BLaER1 treated with 17β-estradiol and CSF1 and Interleukin-3, amounts not matched to agents 10 nM and 100 nM (cell line): ENCODE data around the gene MAN1C1.

Experiments used
- H3K27ac ChIP-seq, 11 experiments: shearing (Covaris generic); formaldehyde crosslinking; 2 replicates each; pipeline ENCODE4 v1.8.1; 2022
- H3K27me3 ChIP-seq, 11 experiments: shearing (Covaris generic); formaldehyde crosslinking; 2 replicates each; pipeline ENCODE4 v1.8.1; 2022
- H3K36me3 ChIP-seq, 11 experiments: shearing (Covaris generic); formaldehyde crosslinking; 2 replicates each; pipeline ENCODE4 v1.8.1; 2022
- H3K4me1 ChIP-seq, 10 experiments: shearing (Covaris generic); formaldehyde crosslinking; 2 replicates each; pipeline ENCODE4 v1.8.1; 2022
- H3K4me2 ChIP-seq, 11 experiments: shearing (Covaris generic); formaldehyde crosslinking; 2 replicates each; pipeline ENCODE4 v1.8.1; 2022
- H3K4me3 ChIP-seq, 10 experiments: shearing (Covaris generic); formaldehyde crosslinking; 2 replicates each; pipeline ENCODE4 v1.8.1; 2022
- H3K9ac ChIP-seq, 11 experiments: shearing (Covaris generic); formaldehyde crosslinking; 2 replicates each; pipeline ENCODE4 v1.8.1; 2022
- H3K9me3 ChIP-seq, 11 experiments: shearing (Covaris generic); formaldehyde crosslinking; replicated peaks in 1 of 11; 2 replicates each; pipeline ENCODE4 v1.8.1; 2022
- H4K20me1 ChIP-seq, 11 experiments: shearing (Covaris generic); formaldehyde crosslinking; 2 replicates each; pipeline ENCODE4 v1.8.1; 2022
- Cebpa-rat ChIP-seq, 11 experiments: shearing (Covaris generic); IDR thresholded peaks; 2 replicates each; pipeline ENCODE4 v1.8.1; 2022

The MAN1C1 gene

DNA sequence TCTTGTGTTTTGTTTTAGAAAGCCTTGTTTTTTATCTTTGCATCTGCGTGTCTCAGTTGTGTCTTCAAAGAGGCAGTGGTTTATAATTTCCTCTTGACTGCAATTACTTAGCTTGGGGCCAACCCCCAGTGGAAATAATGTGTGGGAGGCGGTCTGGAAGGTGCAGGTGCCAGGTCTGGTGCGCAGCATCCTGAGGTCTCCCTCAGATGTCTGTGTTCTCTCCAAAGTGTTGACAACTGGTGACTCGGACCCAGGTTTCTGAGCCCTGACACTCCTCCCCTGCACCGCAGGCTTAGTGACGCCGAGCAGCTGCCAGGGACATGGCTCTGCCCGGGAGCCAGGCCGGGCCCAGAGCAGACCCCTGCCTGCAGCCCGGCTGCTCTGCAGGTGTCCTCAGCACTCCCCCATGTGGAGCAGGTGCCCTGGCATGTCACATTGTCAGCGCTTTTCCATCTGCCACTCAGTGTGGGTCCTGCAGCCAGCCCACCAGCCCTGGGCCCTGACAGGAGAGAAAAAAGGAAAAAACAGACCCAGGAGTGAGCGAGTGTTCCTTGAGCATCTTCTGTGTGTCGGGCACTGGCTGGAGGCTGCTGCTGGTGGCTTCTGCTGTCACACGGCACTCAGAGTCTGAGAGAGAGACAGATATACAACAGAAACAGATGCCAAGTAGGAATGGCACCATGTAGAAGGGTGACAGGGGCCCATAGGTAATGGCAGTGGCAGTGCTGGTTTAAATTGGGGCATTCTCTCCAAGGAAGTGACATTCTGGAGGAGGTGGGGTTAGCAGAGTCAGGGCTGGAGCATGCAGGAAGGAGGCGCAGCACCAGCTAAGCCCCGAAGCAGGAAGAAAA lies 158.6 kb downstream of the MAN1C1 start:
- Histone ChIP-seq H3K4me2 (peak overlapping the region; percentile 66 to 82 (median 75)), H3K27me3 (peaks cover 0 to 55% (median 0%) of the 10 kb centered on the region in 11 experiments; a peak in 7 of 22 replicates), H3K9me3 (no peaks in the 10 kb centered on the region), H3K9ac (peak overlapping the region in 4 of 11 experiments; percentile 1 to 41 (median 36); a peak in 5 of 22 replicates), H3K4me3 (0 out of 20 replicates have a peak overlapping the region, but pooled peaks of 1 of the 10 experiments have one; percentile 16), H3K27ac (peak overlapping the region in 4 of 11 experiments; percentile 26 to 46 (median 32); a peak in 5 of 22 replicates), H3K36me3 (no peaks in the 10 kb centered on the region), H4K20me1 (peaks cover 0 to 35% (median 0%) of the 10 kb centered on the region in 11 experiments; a peak in 7 of 22 replicates), H3K4me1 (peaks cover 41 to 76% (median 63%) of the 10 kb centered on the region in 10 experiments)
- no peak for TF ChIP-seq Cebpa-rat (IDR thresholded peaks at IDR 0.05)

DNA sequence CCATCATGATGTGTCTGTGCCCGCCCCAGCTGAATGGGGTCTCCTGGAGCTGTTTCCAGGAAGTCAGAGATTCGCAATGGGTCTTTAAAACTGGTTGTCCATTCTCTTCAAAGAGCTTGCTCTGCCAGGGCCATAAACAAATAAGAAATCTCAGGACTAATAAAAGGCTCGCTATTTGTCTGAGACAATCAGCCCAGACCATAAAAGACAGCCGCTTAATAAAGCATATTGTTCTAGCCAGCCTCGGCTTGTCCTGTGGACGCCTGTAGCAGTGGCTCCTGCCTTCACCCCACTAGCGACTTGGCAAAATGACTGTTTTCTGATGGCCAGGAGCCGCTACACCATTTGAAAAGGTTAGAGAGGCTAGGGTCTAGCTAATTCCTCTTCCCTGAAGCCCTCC lies 162.8 kb downstream of the MAN1C1 start:
- Histone ChIP-seq H3K36me3 (no peaks in the 10 kb centered on the region), H3K4me3 (no peak overlapping the region), H3K27ac (no peak overlapping the region), H3K9ac (no peak overlapping the region), H3K4me2 (no peak overlapping the region), H3K9me3 (no peaks in the 10 kb centered on the region), H4K20me1 (peaks cover 0 to 11% (median 0%) of the 10 kb centered on the region in 11 experiments; a peak in 5 of 22 replicates), H3K4me1 (peaks cover 17 to 34% (median 26%) of the 10 kb centered on the region in 10 experiments), H3K27me3 (peaks cover 0 to 16% (median 0%) of the 10 kb centered on the region in 11 experiments; a peak in 5 of 22 replicates)
- TF ChIP-seq Cebpa-rat (IDR thresholded peaks at IDR 0.05) = no peak

DNA sequence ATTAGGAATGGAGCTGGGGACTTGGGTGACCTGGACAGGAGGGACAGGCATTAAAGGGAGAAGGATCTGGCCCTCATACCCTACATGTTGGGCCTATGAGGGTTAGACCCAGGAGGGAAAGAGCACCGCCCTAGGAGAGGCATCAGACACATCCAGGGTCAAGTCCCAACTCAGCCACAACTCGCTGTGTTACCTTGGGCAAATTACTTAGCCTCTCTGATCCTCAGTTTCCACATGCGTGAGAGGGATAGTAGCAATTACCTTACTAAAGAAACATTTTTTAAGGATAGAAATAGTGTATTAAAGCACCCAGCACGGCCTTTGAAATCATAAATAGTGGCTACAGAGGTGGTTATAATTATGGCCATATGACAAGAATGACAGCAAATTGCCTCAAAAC lies 163.3 kb downstream of the MAN1C1 start:
- Histone ChIP-seq H4K20me1 (peaks cover 0 to 8% (median 0%) of the 10 kb centered on the region in 11 experiments; a peak in 5 of 22 replicates), H3K27me3 (peaks cover 0 to 11% (median 0%) of the 10 kb centered on the region in 11 experiments; a peak in 4 of 22 replicates), H3K9me3 (no peaks in the 10 kb centered on the region), H3K36me3 (no peaks in the 10 kb centered on the region), H3K27ac (no peak overlapping the region), H3K4me2 (no peak overlapping the region), H3K9ac (no peak overlapping the region), H3K4me3 (no peak overlapping the region), H3K4me1 (peaks cover 12 to 29% (median 21%) of the 10 kb centered on the region in 10 experiments)
- TF ChIP-seq Cebpa-rat (IDR thresholded peaks at IDR 0.05) = no peak

DNA sequence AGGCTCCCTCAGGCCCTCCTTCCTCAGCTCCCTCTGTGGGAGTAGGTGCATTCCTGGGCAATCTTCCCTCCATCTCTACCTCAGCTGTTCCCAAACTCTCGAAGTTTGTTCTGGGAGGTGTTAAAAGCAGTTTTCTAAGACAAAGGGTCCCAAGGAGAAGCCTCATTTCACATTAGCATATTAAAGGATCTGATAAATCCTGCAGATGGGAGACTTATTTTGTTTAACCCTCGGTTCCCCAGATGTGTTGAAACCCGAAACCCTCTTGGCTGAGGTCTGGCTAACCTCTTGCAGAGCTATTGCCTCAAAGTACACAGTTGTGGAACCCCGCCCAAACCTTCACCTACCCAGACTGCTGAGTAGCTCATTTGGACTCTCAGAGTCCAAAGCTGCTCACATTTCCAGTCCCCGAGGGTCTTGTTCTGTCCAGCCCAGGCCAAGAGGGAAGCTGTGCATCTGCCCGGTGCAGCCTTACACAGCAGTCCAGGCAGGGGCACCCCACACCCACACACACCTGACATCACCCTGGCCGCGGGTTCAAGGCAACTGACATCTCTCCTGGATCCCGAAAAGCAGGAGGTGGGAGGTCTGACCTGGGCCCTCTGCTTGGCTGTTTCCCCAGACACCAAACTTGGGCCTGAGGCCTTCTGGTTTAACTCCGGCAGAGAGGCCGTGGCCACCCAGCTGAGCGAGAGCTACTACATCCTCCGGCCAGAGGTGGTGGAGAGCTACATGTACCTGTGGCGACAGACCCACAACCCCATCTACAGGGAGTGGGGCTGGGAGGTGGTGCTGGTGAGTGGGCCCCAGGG lies 163.9 kb downstream of the MAN1C1 start:
- H3K27ac ChIP-seq = no peak overlapping the region
- H3K9ac ChIP-seq = no peak overlapping the region
- TF ChIP-seq Cebpa-rat (IDR thresholded peaks at IDR 0.05) = no peak
- H3K36me3 ChIP-seq = no peaks in the 10 kb centered on the region
- H3K4me1 ChIP-seq = peaks cover 8 to 22% (median 14%) of the 10 kb centered on the region in 10 experiments
- no peaks in the 10 kb centered on the region for H3K9me3 ChIP-seq
- peaks cover 0 to 5% (median 0%) of the 10 kb centered on the region in 11 experiments; a peak in 4 of 22 replicates for H3K27me3 ChIP-seq
- H4K20me1 ChIP-seq = peaks cover 0 to 4% (median 0%) of the 10 kb centered on the region in 11 experiments; a peak in 2 of 22 replicates
- H3K4me2 ChIP-seq = no peak overlapping the region
- no peak overlapping the region for H3K4me3 ChIP-seq

DNA sequence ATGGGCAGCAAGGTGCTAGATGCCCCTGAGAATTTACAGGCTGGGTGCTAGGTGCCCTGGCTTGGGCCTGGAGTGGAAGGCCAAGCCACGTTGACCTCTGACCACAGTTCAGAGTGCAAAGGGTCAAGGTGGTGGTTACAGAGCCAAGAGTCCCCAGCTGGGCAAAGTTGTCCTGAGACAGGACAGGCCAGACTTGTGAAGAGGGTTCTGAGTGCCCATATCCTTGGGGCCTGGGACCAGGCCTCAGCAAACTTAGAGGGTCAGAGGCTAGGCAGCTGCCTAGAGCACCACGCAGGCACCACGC lies 164.5 kb downstream of the MAN1C1 start:
- Histone ChIP-seq H3K9ac (no peak overlapping the region), H3K27ac (no peak overlapping the region), H3K4me3 (no peak overlapping the region), H3K4me1 (peaks cover 4 to 17% (median 9%) of the 10 kb centered on the region in 10 experiments; a peak in 18 of 20 replicates), H4K20me1 (peaks cover 0 to 4% (median 0%) of the 10 kb centered on the region in 11 experiments; a peak in 1 of 22 replicates), H3K9me3 (no peaks in the 10 kb centered on the region), H3K27me3 (no peaks in the 10 kb centered on the region), H3K4me2 (no peak overlapping the region), H3K36me3 (no peaks in the 10 kb centered on the region)
- TF ChIP-seq Cebpa-rat (IDR thresholded peaks at IDR 0.05) = no peak

DNA sequence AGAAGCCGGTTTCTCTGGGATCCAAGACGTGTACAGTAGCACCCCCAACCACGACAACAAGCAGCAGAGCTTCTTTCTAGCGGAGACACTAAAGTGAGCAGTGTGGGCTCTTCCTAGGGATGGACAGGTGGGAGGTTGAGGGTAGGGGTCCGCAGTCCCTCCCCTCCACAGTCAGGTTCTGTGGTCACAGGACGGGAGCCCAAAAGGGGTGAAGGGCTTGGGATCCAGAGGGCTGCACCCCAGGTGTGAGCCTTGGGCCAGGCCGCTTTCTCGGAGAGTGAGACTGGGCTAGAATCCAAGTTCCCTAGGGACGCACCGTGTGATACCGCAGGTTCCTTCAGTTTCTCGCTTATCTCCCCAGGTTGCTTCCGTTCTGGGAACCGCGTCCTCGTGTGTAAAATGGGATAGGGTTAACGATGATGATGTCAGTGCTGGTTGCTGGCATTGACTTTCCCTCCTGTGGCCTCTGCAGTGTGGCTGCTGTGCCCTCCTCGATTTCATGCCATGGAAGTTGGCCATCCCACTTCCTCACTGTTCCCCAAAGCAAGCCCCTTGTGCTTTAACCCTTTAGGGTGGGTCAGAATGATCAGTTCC lies 166.1 kb downstream of the MAN1C1 start:
- TF ChIP-seq Cebpa-rat (IDR thresholded peaks at IDR 0.05) = no peak
- no peak overlapping the region for H3K9ac ChIP-seq
- H3K36me3 ChIP-seq = no peaks in the 10 kb centered on the region
- H4K20me1 ChIP-seq = peaks cover 0 to 8% (median 0%) of the 10 kb centered on the region in 11 experiments; a peak in 1 of 22 replicates
- no peaks in the 10 kb centered on the region for H3K9me3 ChIP-seq
- H3K4me2 ChIP-seq = no peak overlapping the region
- no peaks in the 10 kb centered on the region for H3K27me3 ChIP-seq
- H3K27ac ChIP-seq = no peak overlapping the region
- no peak overlapping the region for H3K4me3 ChIP-seq
- H3K4me1 ChIP-seq = peaks cover 12 to 20% (median 15%) of the 10 kb centered on the region in 10 experiments

DNA sequence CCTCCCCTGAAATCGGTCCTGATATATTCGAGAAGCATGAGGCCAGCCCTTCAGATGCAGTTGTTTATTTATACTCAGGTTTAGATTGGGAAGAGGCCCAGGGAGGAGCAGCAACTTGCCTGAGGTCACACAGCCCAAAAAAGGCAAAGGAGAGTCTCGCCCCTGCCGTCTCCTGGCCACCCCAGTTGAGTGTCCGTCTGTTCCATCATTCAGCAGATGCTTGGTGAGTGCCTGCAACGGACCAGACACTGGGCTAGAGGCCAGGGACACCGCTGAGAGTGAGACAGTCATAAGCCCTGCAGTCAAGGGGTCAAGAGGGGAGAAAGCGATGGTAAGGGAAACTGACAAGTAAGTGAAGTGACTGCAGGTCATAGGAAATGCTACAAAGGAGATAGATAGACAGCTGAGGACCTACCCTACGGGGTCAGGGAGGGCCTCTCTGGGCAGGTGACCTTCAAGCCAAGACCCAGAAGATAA lies 168.0 kb downstream of the MAN1C1 start:
- Histone ChIP-seq H3K27ac (no peak overlapping the region), H3K27me3 (no peaks in the 10 kb centered on the region), H3K4me1 (peaks cover 18 to 24% (median 20%) of the 10 kb centered on the region in 10 experiments), H3K36me3 (no peaks in the 10 kb centered on the region), H4K20me1 (peaks cover 0 to 8% (median 0%) of the 10 kb centered on the region in 11 experiments; a peak in 1 of 22 replicates), H3K4me3 (no peak overlapping the region), H3K9me3 (no peaks in the 10 kb centered on the region), H3K4me2 (no peak overlapping the region), H3K9ac (no peak overlapping the region)
- TF ChIP-seq Cebpa-rat (IDR thresholded peaks at IDR 0.05) = no peak

DNA sequence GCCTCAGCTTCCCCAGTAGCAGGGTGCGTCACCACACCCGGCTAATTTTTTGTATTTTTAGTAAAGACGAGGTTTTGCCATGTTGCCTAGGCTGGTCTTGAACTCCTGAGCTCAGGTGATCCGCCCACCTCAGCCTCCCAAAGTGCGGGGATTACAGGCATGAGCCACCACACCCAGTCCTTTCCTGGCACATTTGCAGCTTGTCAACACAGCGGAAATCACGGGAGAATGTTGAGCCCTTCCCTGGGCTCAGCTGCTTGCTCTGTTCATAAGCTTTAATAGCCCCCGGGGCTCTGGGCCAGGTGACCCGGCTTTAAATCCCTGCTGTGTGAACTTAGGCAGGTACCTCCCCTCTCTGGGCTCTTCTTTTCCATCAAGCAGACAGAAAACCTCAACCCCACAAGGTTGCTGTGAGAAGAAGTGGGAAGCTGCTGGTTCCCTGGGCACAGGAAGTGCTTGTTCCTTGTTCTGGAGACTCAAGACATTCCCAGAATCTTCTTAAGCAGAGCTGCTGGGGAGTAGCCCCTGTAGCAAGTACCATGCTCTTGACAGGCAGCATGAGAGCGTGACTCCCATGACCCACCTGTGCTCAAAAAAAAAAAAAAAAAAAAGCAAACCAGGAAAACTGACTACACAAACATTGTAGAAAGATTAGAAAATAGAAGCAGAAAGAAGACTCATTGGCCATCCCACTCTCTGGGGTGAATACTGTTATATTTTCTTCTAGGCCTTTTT lies 168.9 kb downstream of the MAN1C1 start:
- Histone ChIP-seq H3K36me3 (no peaks in the 10 kb centered on the region), H3K9ac (no peak overlapping the region), H4K20me1 (peaks cover 0 to 8% (median 0%) of the 10 kb centered on the region in 11 experiments; a peak in 1 of 22 replicates), H3K9me3 (no peaks in the 10 kb centered on the region), H3K4me2 (peak overlapping the region in 2 of 11 experiments; percentile 41 to 46; a peak in 3 of 22 replicates), H3K4me3 (no peak overlapping the region), H3K4me1 (peaks cover 18 to 24% (median 20%) of the 10 kb centered on the region in 10 experiments), H3K27me3 (no peaks in the 10 kb centered on the region), H3K27ac (no peak overlapping the region)
- no peak for TF ChIP-seq Cebpa-rat (IDR thresholded peaks at IDR 0.05)
